DND-41 (cell line): ENCODE results near the gene CDCA7L.
A peak's percentile ranks its signal among the peaks of the same experiment; 100 is the strongest.
"Not testable (repeated sequence)": the region's sequence is repeated elsewhere in the genome, so short reads cannot be mapped to it uniquely, and the experiment has no call there.

Source experiments
- ATAC-seq: fragments of 200-7000 bp; cut with Tn5 transposase; 3 replicates; pipeline ENCODE4 v1.9.1; 2021; ENCODE audit warnings: low read depth; ENCODE audit not compliant: insufficient read depth
- DNase-seq: peaks from one replicate; pipeline ENCODE4 v3.0.0-alpha.2; 2020
- H2AFZ ChIP-seq: 2 replicates; pipeline ENCODE4 v1.6.0; 2012; ENCODE audit warnings: low read depth, low read length
- H3K27ac ChIP-seq: 2 replicates; pipeline ENCODE4 v1.5.1; 2012; ENCODE audit warnings: low read length, inconsistent platforms
- H3K27me3 ChIP-seq: fragments of 200-600 bp; sonication (generic); 2 replicates; pipeline ENCODE4 v1.6.0; 2012; ENCODE audit warnings: low read length, mild to moderate bottlenecking, inconsistent platforms; ENCODE audit not compliant: insufficient read depth, poor library complexity
- H3K36me3 ChIP-seq: 2 replicates; pipeline ENCODE4 v1.5.1; 2012; ENCODE audit warnings: low read length, inconsistent platforms; ENCODE audit not compliant: insufficient read depth
- H3K4me1 ChIP-seq: 2 replicates; pipeline ENCODE4 v1.5.1; 2012; ENCODE audit warnings: mild to moderate bottlenecking, low read length; ENCODE audit not compliant: insufficient read depth
- H3K4me2 ChIP-seq: 2 replicates; pipeline ENCODE4 v1.6.0; 2012; ENCODE audit warnings: mild to moderate bottlenecking, moderate library complexity, low read length, inconsistent platforms; ENCODE audit not compliant: insufficient read depth
- H3K4me3 ChIP-seq, 2 experiments: fragments of 200-600 bp in 1 of 2; shearing (Covaris generic) in 1 of 2; 2 replicates each; pipeline ENCODE4 v1.5.1; 2012 to 2016; ENCODE audit warnings: inconsistent platforms in 2 of 2, low read length in 2 of 2, mild to moderate bottlenecking in 2 of 2, low read depth in 1 of 2, moderate library complexity in 1 of 2
- H3K79me2 ChIP-seq: 2 replicates; pipeline ENCODE4 v1.6.0; 2012; ENCODE audit warnings: low read length, inconsistent platforms; ENCODE audit not compliant: insufficient read depth
- H3K9ac ChIP-seq: 2 replicates; pipeline ENCODE4 v1.6.0; 2012; ENCODE audit warnings: low read depth, mild to moderate bottlenecking, inconsistent platforms, low read length, moderate library complexity
- H3K9me3 ChIP-seq: 2 replicates; pipeline ENCODE4 v1.5.1; 2012; ENCODE audit warnings: low read length, moderate library complexity, mild to moderate bottlenecking, inconsistent platforms; ENCODE audit not compliant: insufficient read depth, severe bottlenecking
- H4K20me1 ChIP-seq: 2 replicates; pipeline ENCODE4 v1.6.0; 2012; ENCODE audit warnings: low read length; ENCODE audit not compliant: insufficient read depth
- CTCF ChIP-seq: IDR thresholded peaks from 2 replicates; pipeline ENCODE4 v1.5.1; 2012; ENCODE audit warnings: borderline replicate concordance, low read length, moderate library complexity, mild to moderate bottlenecking; ENCODE audit not compliant: poor library complexity, severe bottlenecking; ENCODE audit errors: extremely low read depth
- EZH2 ChIP-seq: IDR thresholded peaks from 3 replicates; pipeline ENCODE4 v1.6.1; 2012; ENCODE audit warnings: borderline replicate concordance, low read depth, mild to moderate bottlenecking, moderate library complexity, low read length, inconsistent platforms; ENCODE audit not compliant: severe bottlenecking

Gene CDCA7L

GRCh38 chr7:21867226-21867625, 78.5 kb downstream of the CDCA7L start:
- no peak overlapping the region for H3K9ac ChIP-seq
- H2AFZ ChIP-seq = no peak overlapping the region
- H3K27ac ChIP-seq = no peak overlapping the region
- no peak overlapping the region for H3K4me3 ChIP-seq
- ATAC-seq (no peak), DNase-seq (no peak)
- no peaks in the 10 kb centered on the region for H3K36me3 ChIP-seq
- no peaks in the 10 kb centered on the region for H3K9me3 ChIP-seq
- H3K4me2 ChIP-seq = no peak overlapping the region
- no peaks in the 10 kb centered on the region for H3K4me1 ChIP-seq
- no peak for TF ChIP-seq CTCF
- no peak for TF ChIP-seq EZH2
- no peaks in the 10 kb centered on the region for H3K27me3 ChIP-seq
- H4K20me1 ChIP-seq = no peaks in the 10 kb centered on the region
- H3K79me2 ChIP-seq = no peaks in the 10 kb centered on the region

GRCh38 chr7:21866731-21867130, 79.0 kb downstream of the CDCA7L start:
- H3K36me3 ChIP-seq = no peaks in the 10 kb centered on the region
- ATAC-seq (no peak), DNase-seq (no peak)
- no peaks in the 10 kb centered on the region for H3K79me2 ChIP-seq
- no peak overlapping the region for H3K9ac ChIP-seq
- no peaks in the 10 kb centered on the region for H4K20me1 ChIP-seq
- H3K9me3 ChIP-seq = no peaks in the 10 kb centered on the region
- no peaks in the 10 kb centered on the region for H3K4me1 ChIP-seq
- no peak overlapping the region for H3K27ac ChIP-seq
- H3K27me3 ChIP-seq = peaks cover under 1% of the 10 kb centered on the region
- TF ChIP-seq CTCF (no peak), EZH2 (no peak)
- H3K4me2 ChIP-seq = no peak overlapping the region
- H3K4me3 ChIP-seq = no peak overlapping the region
- no peak overlapping the region for H2AFZ ChIP-seq

GRCh38 chr7:21865631-21866204, 80.0 kb downstream of the CDCA7L start:
- H3K9me3 ChIP-seq, ATAC-seq, H3K4me2 ChIP-seq, H3K4me1 ChIP-seq, H3K9ac ChIP-seq, H4K20me1 ChIP-seq, H3K4me3 ChIP-seq, H2AFZ ChIP-seq, H3K36me3 ChIP-seq, DNase-seq, H3K79me2 ChIP-seq, H3K27me3 ChIP-seq, H3K27ac ChIP-seq: not testable (repeated sequence)

GRCh38 chr7:21851559-21851967, 94.1 kb downstream of the CDCA7L start:
- Histone ChIP-seq H3K4me3 (no peak overlapping the region), H3K4me2 (no peak overlapping the region), H3K4me1 (peaks cover 6% of the 10 kb centered on the region; the same call in 1 of the 2 replicates), H3K9me3 (no peaks in the 10 kb centered on the region), H3K79me2 (no peaks in the 10 kb centered on the region), H3K36me3 (no peaks in the 10 kb centered on the region), H3K9ac (no peak overlapping the region), H3K27me3 (no peaks in the 10 kb centered on the region), H4K20me1 (no peaks in the 10 kb centered on the region), H2AFZ (no peak overlapping the region), H3K27ac (no peak overlapping the region)
- ATAC-seq (0 out of 3 replicates have a peak, but pooled peaks have one; percentile 35), DNase-seq (no peak)
- TF ChIP-seq EZH2 (no peak), CTCF (no peak)
